ENCODE data around the gene IFT81.
"Not testable (repeated sequence)": the region's sequence is repeated elsewhere in the genome, so short reads cannot be mapped to it uniquely, and the experiment has no call there.

IFT81 gene

GRCh38 chr12:110211639-110212536 lies 87.7 kb downstream of the IFT81 start:
- not testable (repeated sequence) for DNase-seq

- DNase-seq, result no peak
Measured at GRCh38 chr12:110217996-110218674, 94.0 kb downstream of the IFT81 start.

- no peak for DNase-seq
Measured at GRCh38 chr12:110222027-110222426, 97.9 kb downstream of the IFT81 start.

DNA sequence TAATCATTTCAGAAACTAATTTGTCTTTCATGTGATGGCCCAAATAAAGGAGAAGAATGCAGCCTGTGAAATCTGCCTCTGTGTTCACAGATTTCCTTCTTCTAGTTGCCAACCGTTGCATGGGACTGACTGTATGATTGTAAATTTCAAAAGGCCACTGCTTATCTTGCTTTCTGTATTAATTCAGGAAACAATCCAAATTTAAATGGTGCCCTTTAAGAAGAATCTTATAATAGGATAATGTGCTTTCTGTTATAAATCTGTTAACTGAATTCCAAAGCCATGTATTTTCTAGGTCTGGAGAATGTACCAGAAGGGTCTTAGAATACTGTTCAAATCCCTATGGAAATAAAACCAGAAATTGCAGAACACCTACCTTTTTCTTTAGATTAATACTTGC lies 98.3 kb downstream of the IFT81 start:
- no peak for DNase-seq

- no peak for DNase-seq
Measured at GRCh38 chr12:110223777-110224378, 99.7 kb downstream of the IFT81 start.

- DNase-seq, result no peak
Measured at GRCh38 chr12:110224379-110225304, 100.5 kb downstream of the IFT81 start.

- no peak for DNase-seq
Measured at GRCh38 chr12:110227138-110227537, 103.0 kb downstream of the IFT81 start.

- not testable (repeated sequence) for DNase-seq
Measured at GRCh38 chr12:110228348-110228747, 104.2 kb downstream of the IFT81 start.

GRCh38 chr12:110228756-110229155 lies 104.6 kb downstream of the IFT81 start:
- no peak for DNase-seq

DNA sequence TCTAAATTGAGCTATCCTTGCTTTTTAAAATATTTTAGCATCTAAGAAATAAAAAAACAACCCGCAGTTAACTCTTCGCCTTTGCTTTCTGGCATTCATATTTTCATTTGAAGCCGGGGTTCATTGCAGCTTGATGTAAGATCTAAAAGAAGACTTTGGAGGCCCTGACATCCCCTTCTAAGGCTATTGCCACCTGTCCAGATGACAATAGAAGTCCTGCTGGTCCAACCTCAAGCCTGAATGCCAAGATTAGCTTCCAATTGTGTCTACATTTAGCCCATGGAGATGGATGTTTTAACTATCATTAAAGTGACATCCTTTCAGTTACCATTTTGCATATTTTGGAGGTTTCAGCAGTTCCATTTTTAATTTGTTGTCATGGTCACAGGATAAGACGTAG lies 105.3 kb downstream of the IFT81 start:
- no peak for DNase-seq

DNA sequence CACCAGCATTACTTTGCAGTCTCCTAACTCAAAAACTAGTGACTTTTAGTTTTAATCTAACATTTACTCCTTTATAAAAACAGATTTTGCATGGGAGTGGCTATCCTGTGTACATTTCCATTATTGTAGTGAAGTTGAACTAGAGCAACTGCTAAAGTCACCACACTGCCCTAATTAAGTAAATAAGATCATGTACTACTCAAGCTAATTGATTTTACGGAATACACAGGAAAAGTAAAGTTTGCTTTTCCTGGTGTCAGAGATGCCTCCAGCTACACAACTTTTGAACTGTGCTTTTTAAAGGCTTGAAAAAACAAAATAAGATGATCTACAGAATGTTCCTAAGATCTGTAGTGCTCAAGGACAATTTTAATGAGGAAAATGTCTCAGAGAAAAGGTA lies 106.5 kb downstream of the IFT81 start:
- no peak for DNase-seq

GRCh38 chr12:110233212-110233903 lies 109.2 kb downstream of the IFT81 start:
- DNase-seq, result no peak

GRCh38 chr12:110234331-110234751 lies 110.2 kb downstream of the IFT81 start:
- no peak for DNase-seq

- no peak for DNase-seq
Measured at GRCh38 chr12:110234755-110235154, 110.6 kb downstream of the IFT81 start.

DNA sequence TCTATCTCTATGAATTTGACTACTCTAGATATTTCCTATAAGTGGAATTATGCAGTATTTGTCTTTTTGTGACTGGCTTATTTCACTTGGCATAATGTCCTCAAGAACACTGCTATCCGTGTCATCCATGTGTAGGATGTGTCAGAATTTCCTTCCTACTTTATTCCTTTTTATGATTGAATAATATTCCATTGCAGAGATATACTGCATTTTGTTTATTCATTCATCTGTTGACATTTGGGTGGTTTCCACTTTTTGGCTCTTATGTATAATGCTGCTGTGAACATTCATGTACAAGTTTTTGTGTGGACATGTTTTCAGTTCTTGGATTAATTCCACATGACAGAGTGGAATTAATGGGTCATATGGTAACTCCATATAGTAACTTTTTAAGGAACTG lies 111.2 kb downstream of the IFT81 start:
- no peak for DNase-seq

DNA sequence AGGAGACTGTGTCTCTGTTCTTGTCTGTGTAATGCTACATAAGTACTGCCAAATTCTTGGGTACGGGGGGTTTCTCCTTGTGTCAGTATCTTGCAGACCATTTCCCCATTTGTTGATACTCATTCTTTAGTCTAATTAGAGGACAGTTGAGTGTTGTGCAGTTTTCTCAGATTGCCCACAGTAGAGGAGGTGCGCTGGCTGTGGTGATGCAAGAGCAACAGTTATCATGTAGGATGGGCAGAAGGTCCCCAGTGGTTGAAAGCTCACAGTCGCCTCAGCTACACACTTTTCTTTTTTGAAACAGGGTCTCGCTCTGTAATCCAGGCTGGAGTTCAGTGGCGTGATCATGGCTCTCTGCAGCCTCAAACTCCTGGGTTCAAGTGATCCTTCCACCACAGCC lies 119.1 kb downstream of the IFT81 start:
- no peak for DNase-seq

DNA sequence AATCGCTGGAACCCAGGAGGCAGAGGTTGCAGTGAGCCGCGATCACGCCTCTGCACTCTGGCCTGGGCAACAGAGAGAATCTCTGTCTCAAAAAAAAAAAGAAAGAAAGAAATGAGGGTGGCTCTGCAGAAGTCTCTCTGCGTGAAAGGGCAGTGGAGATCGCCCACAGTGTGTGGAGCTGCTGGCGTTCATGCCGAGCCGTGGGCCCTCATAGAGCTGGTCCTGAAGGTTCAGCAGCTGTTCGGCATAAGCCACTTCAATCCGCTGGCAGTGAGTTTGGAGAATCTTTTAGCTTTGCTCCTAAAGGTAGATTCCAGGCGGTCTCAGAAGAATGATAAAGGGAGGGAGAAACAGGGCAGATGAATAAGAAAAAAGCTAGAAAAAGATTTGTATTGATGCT lies 120.2 kb downstream of the IFT81 start:
- DNase-seq, result no peak

DNA sequence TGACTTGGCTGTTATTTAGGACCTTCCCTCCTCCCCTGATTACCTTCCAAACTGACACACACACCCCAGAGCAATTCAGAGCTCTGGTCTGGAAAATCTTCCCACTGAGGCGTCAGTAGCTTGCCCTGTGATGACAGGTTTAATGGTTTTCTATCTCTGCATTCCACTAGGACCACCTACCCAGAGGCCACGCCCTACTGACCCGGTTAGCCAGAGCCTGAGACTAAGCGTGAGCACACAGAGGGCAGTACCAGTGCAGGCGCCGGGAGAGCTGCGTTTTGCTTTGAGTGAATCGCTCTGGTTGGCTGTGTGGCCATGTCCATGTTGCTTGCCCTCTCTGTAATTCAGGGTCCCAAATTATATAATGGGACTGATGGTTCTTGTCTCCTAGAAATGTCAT lies 120.7 kb downstream of the IFT81 start:
- DNase-seq, result no peak

GRCh38 chr12:110245369-110245772 lies 121.2 kb downstream of the IFT81 start:
- peak; percentile 58 for DNase-seq

GRCh38 chr12:110246636-110247339 lies 122.6 kb downstream of the IFT81 start:
- DNase-seq, result no peak

- no peak for DNase-seq
Measured at GRCh38 chr12:110247340-110248095, 123.4 kb downstream of the IFT81 start.
